Fibroblast of lung (primary cell): Measurements from ENCODE around the gene KIR3DL2.
"Not testable (repeated sequence)": the region's sequence is repeated elsewhere in the genome, so short reads cannot be mapped to it uniquely, and the experiment has no call there.

Experiments
- EZH2 ChIP-seq: IDR thresholded peaks from 2 replicates; pipeline ENCODE4 v1.5.1; 2012; ENCODE audit warnings: low read length, control low read depth, mild to moderate bottlenecking; ENCODE audit errors: missing control alignments
- TF ChIP-seq, protein P1 (sequence below), 2 donors: IDR thresholded peaks in 1 of 2; conservative IDR thresholded peaks in 1 of 2; 1 replicate in 1 of 2; 2 replicates in 1 of 2; pipeline ENCODE4 v1.5.1; 2011 to 2012; ENCODE audit warnings: low read length in 2 of 2, control low read depth in 1 of 2, inconsistent platforms in 1 of 2, low read depth in 1 of 2, mild to moderate bottlenecking in 1 of 2

DNA sequence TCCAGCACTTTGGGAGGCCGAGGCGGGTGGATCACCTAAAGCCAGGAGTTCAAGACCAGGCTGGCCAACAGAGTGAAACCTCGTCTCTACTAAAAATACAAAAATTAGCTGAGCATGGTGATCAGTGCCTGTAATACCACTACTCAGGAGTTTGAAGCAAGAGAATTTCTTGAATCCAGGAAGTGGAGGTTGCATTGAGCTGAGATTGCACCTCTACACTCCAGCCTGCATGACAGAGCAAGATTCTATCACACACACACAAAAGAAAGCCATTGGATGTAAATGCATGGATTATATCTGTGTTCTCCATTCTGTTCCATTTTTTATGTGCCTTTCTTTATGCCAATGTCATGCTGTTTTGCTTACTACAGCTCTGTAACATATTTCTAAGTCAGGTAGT is 8.2 kb downstream of the KIR3DL2 start:
- TF ChIP-seq, protein P1, sequence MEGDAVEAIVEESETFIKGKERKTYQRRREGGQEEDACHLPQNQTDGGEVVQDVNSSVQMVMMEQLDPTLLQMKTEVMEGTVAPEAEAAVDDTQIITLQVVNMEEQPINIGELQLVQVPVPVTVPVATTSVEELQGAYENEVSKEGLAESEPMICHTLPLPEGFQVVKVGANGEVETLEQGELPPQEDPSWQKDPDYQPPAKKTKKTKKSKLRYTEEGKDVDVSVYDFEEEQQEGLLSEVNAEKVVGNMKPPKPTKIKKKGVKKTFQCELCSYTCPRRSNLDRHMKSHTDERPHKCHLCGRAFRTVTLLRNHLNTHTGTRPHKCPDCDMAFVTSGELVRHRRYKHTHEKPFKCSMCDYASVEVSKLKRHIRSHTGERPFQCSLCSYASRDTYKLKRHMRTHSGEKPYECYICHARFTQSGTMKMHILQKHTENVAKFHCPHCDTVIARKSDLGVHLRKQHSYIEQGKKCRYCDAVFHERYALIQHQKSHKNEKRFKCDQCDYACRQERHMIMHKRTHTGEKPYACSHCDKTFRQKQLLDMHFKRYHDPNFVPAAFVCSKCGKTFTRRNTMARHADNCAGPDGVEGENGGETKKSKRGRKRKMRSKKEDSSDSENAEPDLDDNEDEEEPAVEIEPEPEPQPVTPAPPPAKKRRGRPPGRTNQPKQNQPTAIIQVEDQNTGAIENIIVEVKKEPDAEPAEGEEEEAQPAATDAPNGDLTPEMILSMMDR (conservative IDR thresholded peaks at IDR 0.05 in 1 of 2, IDR thresholded peaks at IDR 0.05 in 1 of 2; ENCODE audit: low read depth in 1 of 2, low read length in 2 of 2) = not testable (repeated sequence)
- not testable (repeated sequence) for TF ChIP-seq EZH2
